Measurements from ENCODE around the gene CHST11.

DNA sequence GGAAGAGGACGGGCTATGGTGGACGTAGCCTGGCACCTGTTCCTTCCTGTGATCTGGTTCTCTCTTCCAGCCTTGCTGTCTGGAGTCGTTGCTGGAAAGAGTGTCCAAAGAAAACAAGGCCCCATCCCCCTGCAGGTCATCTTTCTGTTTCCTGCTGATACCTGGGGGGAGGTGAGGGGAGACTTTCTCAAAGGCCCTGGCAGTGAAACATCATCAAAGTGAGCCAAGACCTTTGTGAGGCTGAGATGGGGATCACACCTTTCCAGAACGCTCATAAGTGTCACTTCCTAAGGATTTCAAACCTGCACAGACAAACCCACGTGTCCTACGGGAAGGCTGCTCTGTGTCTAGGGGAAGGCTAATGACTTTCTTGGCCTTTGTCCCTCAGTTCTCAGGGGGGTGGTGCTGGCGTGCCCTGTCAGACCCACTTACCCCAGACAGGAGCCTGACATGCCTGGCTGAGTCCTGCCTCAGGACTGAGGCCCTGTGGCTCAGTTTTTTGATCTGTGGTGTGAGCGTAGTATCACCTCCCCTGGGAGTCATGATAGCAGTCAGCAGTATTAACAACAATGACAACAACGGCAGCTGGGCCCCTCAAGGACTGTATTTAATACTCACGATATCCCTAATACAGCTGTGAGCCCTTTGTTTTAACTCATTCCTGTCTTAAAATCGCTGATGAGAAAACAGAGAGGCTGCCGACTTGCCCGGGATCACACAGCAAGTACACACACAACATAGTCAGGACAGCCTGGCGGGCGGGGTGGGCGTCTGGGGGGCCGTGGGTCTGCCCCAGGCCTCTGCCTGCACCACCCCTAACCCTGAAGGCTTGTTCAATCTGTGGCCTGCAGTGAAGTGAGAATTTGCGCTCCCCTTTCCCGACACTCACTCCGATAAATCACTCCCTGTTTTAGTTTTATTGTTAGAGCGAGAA is 266.1 kb downstream of the CHST11 start:
- no peak for TF ChIP-seq EZH2 (IDR thresholded peaks at IDR 0.05; ENCODE audit: borderline replicate concordance, low read length)
- TF ChIP-seq, protein P1, sequence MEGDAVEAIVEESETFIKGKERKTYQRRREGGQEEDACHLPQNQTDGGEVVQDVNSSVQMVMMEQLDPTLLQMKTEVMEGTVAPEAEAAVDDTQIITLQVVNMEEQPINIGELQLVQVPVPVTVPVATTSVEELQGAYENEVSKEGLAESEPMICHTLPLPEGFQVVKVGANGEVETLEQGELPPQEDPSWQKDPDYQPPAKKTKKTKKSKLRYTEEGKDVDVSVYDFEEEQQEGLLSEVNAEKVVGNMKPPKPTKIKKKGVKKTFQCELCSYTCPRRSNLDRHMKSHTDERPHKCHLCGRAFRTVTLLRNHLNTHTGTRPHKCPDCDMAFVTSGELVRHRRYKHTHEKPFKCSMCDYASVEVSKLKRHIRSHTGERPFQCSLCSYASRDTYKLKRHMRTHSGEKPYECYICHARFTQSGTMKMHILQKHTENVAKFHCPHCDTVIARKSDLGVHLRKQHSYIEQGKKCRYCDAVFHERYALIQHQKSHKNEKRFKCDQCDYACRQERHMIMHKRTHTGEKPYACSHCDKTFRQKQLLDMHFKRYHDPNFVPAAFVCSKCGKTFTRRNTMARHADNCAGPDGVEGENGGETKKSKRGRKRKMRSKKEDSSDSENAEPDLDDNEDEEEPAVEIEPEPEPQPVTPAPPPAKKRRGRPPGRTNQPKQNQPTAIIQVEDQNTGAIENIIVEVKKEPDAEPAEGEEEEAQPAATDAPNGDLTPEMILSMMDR (conservative IDR thresholded peaks at IDR 0.05 in 1 of 2, IDR thresholded peaks at IDR 0.05 in 1 of 2; ENCODE audit: extremely low read depth in 1 of 2, insufficient read depth in 1 of 2, low read depth in 1 of 2, low read length in 2 of 2): no peak
